ENCODE results near the gene PCGF5. TPM values are rescaled to one million over a fixed set of nuclear protein-coding genes. Genes with fewer than 3 reads are reported as not detected.
"Not testable (repeated sequence)": the region's sequence is repeated elsewhere in the genome, so short reads cannot be mapped to it uniquely, and the experiment has no call there.

Gene PCGF5
- 27.4 and 29.5 TPM in 2 replicates for total RNA-seq

DNA sequence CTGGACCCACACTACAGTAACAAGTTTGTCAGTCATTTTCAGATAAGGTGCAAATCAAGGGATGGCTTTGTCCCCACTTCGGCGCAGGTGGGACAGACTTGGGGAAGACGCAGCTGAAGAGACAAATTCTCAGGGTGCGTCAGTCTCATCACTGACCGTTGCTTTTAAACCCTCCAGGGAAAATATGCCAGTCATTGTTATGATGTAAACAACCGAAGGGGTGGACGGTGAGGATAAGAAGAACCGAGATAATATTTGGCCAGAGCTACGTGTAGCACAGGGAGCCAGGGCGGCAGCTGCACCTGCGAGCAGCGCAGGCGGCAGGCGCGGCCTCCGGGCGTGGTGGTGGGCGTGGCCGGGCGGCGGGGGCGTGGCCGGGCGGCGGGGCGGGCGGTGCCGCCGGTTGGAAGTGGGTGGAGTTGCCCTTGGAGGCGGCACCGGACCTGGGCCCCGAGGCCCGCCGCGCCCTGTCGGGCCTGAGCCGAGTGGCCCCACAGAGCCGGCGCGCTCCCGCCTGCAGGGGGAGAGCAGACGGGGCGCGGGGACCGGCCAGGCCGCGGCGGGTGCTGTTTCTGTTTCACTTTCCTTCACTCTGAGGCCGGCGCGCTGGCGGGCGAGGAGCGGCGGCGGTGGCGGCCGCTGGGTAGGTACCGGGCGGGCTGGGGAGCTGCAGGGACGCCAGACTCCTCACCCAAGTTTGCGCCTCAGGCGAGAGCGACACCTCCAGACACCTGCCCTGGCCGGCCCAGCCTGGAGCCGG lies at the start of gene PCGF5:
PCGF5 (plus strand) TSS at position 470 of the 760 bp plus-strand sequence. CDS start 2,209 bp downstream, outside the sequence.
- TF ChIP-seq, protein P1, sequence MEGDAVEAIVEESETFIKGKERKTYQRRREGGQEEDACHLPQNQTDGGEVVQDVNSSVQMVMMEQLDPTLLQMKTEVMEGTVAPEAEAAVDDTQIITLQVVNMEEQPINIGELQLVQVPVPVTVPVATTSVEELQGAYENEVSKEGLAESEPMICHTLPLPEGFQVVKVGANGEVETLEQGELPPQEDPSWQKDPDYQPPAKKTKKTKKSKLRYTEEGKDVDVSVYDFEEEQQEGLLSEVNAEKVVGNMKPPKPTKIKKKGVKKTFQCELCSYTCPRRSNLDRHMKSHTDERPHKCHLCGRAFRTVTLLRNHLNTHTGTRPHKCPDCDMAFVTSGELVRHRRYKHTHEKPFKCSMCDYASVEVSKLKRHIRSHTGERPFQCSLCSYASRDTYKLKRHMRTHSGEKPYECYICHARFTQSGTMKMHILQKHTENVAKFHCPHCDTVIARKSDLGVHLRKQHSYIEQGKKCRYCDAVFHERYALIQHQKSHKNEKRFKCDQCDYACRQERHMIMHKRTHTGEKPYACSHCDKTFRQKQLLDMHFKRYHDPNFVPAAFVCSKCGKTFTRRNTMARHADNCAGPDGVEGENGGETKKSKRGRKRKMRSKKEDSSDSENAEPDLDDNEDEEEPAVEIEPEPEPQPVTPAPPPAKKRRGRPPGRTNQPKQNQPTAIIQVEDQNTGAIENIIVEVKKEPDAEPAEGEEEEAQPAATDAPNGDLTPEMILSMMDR (conservative IDR thresholded peaks at IDR 0.05; ENCODE audit: low read depth, low read length), result peak; percentile 31
- no peak for DNase-seq (ENCODE audit: low read depth)

DNA sequence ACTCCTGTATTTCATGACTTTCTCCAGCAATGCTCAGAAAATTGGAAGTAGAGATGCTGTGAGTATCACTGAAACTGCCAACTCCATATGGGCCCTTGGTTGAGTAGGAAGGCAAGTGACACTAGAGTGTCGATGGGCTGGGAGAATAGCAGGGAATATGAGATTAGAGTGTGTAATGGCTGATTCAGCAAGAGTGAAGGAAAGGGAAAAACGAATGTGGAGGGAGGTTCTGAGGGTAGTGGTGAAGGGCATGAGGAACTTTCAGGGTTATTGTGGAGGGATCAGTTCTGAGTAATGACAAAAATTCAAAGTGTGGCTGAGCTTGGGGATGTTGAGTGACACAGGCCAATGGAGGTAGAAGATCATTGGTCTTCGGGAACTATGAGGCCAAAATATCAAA lies 49.0 kb upstream of the PCGF5 start:
- H3K4me3 ChIP-seq (ENCODE audit: low read depth, low read length), result no peak overlapping the region
- TF ChIP-seq, protein P1 (conservative IDR thresholded peaks at IDR 0.05; ENCODE audit: low read depth, low read length), result no peak
- DNase-seq (ENCODE audit: low read depth), result no peak

More for the DNA sequence above, at the start of gene PCGF5:
- H3K4me3 ChIP-seq (ENCODE audit: low read depth, low read length), result peak within 1 kb of the TSS; percentile 92

DNA sequence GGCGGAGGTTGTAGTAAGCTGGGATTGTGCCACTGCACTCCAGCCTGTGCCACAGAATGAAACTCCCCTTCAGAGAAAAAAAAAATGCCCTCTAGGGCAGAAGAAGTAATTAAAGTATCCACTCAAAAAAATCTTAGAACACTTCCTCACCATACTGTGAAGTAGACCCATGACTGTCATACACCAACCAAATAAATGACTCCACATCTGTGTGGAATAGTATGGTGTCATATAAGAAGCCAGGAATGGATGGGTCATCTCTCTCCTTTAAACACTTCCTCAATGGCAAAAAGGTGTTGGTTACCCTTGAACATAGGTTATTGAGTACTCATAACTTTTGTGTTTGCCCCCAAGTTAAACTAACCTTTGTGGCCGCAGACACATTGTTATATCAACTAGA lies 48.1 kb upstream of the PCGF5 start:
- H3K4me3 ChIP-seq (ENCODE audit: low read depth, low read length), result no peak overlapping the region
- no peak for DNase-seq (ENCODE audit: low read depth)
- TF ChIP-seq, protein P1 (conservative IDR thresholded peaks at IDR 0.05; ENCODE audit: low read depth, low read length), result no peak

DNA sequence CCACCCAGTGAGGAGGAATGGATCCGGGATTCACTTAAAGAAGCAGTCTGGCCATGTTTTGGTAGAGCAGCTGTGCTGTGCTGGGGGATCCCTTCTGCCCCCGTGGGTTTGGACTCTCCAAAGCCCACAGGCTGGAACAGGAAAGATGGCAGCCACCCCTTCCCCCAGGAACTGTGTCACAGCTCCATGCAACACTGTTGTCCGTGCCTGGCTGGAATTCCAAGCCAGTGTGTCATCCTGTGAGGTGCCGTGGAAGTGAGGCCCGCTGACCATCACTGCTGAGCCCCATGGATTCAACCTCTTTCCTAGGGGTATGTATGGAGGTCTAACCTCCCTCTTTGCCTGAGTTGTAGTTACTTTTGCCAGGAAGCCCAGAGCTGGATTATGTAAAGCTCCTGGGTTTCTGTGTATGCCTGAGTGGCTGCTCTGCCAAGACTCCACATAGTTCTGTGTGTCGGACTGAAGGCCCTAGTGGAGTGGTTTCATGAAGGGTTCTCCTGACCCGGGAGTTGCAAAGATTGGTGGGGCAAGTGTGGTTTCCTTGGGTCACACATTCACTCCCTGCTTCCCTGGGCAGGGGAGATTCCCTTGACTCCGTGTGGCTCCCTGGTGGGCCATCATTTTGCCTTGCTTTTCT lies 35.1 kb upstream of the PCGF5 start:
- H3K4me3 ChIP-seq (ENCODE audit: low read depth, low read length), result no peak overlapping the region
- TF ChIP-seq, protein P1 (conservative IDR thresholded peaks at IDR 0.05; ENCODE audit: low read depth, low read length), result no peak
- peak; percentile 23 for DNase-seq (ENCODE audit: low read depth)

DNA sequence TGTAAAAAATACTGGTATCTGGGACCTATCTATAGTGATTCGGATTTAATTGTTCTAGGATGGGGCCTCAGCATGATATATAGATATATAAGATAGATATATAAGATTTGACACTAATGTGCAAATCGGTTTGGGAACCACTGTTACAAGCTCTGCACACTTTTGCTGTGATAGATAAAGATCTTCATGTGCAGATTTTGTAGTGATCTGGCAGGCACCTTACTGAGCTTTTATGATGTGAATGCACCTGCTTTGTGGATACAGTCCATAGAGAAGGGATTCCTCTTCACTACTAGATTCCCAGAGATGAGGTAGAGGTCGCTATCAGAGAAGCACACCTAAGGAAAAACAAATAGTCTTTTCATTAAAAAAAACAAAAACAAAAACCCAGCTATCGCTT lies 33.3 kb upstream of the PCGF5 start:
- H3K4me3 ChIP-seq (ENCODE audit: low read depth, low read length), result no peak overlapping the region
- DNase-seq (ENCODE audit: low read depth), result no peak
- TF ChIP-seq, protein P1 (conservative IDR thresholded peaks at IDR 0.05; ENCODE audit: low read depth, low read length), result no peak

DNA sequence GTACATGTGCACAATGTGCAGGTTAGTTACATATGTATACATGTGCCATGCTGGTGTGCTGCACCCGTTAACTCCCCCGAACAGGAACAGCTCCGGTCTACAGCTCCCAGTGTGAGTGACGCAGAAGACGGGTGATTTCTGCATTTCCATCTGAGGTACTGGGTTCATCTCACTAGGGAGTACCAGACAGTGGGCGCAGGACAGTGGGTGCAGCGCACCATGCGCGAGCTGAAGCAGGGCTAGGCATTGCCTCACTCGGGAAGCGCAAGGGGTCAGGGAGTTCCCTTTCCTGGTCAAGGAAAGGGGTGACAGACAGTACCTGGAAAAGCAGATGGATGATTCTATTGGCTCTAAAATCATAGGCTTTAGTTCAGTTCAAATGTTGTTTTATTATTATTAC lies 32.5 kb upstream of the PCGF5 start:
- not testable (repeated sequence) for H3K4me3 ChIP-seq (ENCODE audit: low read depth, low read length)

DNA sequence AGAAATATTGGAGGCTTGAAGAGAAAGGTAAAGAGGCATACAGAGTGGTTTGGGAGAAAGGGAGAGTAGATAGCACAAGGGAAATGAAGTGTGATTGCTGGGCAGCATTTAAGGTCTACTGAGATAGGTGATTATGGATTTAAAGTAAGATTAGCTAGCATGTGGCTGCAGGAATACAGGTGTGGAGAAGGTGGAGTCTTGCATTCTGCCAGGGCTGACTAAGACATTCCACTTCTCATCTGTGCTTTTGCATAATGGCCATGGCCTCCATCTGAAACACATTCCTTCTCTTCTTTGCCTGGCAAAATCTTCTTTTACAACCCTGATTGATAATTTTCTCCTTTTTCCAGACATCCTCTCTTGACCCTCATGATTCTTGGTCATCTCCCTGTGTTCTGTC lies 31.6 kb upstream of the PCGF5 start:
- no peak for DNase-seq (ENCODE audit: low read depth)
- no peak overlapping the region for H3K4me3 ChIP-seq (ENCODE audit: low read depth, low read length)
- TF ChIP-seq, protein P1 (conservative IDR thresholded peaks at IDR 0.05; ENCODE audit: low read depth, low read length), result no peak

More for the DNA sequence above, 32.5 kb upstream of the PCGF5 start:
- DNase-seq (ENCODE audit: low read depth), result not testable (repeated sequence)
